ENCODE results near the gene TCF21. TPM values are rescaled to one million over a fixed set of nuclear protein-coding genes. Genes with fewer than 3 reads are reported as not detected.
A peak's percentile ranks its signal among the peaks of the same experiment; 100 is the strongest.
"Not testable (repeated sequence)": the region's sequence is repeated elsewhere in the genome, so short reads cannot be mapped to it uniquely, and the experiment has no call there.

TCF21 gene
- total and polyA plus RNA-seq, 8 donors: 21.7 to 220 (median 188) TPM

DNA sequence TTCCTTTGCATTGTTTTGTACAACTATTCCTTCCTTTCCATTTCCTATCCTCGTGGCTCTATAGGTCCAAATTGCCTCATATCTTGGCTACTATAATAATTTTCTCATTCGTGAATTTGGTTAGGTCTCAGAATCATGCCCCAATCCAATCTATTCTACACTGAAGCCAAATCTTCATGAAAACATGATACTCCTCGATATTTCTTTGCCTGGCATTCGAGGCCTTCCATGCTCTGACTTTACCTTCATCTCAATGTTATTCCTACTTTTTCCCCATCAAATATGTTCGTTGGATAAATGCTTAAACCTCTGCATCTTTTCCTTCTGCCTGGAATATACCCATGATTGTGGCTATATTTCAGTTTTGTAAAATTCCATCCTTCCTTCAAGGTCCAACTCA, 30.4 kb downstream of the TCF21 start:
- no peak for DNase-seq
- Histone ChIP-seq H3K4me3 (no peak overlapping the region), H3K27ac (no peak overlapping the region), H3K27me3 (no peaks in the 10 kb centered on the region), H3K36me3 (no peaks in the 10 kb centered on the region), H3K9me3 (no peaks in the 10 kb centered on the region), H3K4me1 (no peaks in the 10 kb centered on the region)
- TF ChIP-seq, protein P1, sequence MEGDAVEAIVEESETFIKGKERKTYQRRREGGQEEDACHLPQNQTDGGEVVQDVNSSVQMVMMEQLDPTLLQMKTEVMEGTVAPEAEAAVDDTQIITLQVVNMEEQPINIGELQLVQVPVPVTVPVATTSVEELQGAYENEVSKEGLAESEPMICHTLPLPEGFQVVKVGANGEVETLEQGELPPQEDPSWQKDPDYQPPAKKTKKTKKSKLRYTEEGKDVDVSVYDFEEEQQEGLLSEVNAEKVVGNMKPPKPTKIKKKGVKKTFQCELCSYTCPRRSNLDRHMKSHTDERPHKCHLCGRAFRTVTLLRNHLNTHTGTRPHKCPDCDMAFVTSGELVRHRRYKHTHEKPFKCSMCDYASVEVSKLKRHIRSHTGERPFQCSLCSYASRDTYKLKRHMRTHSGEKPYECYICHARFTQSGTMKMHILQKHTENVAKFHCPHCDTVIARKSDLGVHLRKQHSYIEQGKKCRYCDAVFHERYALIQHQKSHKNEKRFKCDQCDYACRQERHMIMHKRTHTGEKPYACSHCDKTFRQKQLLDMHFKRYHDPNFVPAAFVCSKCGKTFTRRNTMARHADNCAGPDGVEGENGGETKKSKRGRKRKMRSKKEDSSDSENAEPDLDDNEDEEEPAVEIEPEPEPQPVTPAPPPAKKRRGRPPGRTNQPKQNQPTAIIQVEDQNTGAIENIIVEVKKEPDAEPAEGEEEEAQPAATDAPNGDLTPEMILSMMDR (IDR thresholded peaks at IDR 0.05): no peak
- ATAC-seq: no peak
- intact Hi-C loops (cut with DNase I): loop anchor here in 1 of 2 donors (5.0 kb wide), 1 partner anchor 352 kb away; no protein-coding TSS in a partner anchor

DNA sequence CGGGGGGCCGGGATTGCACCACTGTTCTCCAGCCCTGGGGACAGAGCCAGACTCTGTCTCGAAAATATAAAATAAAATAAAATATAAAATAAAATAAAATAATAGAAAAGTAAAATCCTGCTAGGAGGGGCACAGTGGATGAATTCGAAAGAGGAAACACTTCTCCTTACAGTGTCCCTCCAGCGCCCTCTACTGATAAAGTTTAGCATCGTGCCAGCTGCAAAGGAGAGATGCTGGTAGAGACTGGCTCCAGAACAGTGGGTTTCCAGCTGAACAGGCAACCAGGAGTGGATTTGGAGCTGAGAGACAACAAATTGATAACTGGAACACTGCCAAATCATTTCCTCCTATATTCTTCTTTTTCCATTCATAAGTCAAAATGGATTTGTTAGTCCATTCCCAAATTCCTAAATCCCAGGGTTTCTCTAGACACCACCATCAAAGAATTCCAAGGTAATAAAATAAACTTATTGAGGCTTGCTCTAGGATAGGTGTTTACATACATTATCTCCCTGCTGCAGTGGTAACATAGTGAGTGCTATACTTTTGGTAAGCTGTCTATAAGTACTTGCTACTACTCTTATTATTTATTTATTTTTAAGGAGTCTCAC, 32.4 kb downstream of the TCF21 start:
- ATAC-seq (peak; percentile 84), DNase-seq (peak; percentile 41 to 86 (median 69))
- Histone ChIP-seq H3K9me3 (no peaks in the 10 kb centered on the region), H3K27me3 (no peaks in the 10 kb centered on the region), H3K36me3 (no peaks in the 10 kb centered on the region), H3K27ac (no peak overlapping the region), H3K4me3 (no peak overlapping the region), H3K4me1 (no peaks in the 10 kb centered on the region)
- TF ChIP-seq, protein P1 (IDR thresholded peaks at IDR 0.05): peak; percentile 76 to 80
- intact Hi-C loops (cut with DNase I): loop anchor here in 1 of 2 donors (10.0 kb wide), 1 partner anchor 143 kb away; no protein-coding TSS in a partner anchor

DNA sequence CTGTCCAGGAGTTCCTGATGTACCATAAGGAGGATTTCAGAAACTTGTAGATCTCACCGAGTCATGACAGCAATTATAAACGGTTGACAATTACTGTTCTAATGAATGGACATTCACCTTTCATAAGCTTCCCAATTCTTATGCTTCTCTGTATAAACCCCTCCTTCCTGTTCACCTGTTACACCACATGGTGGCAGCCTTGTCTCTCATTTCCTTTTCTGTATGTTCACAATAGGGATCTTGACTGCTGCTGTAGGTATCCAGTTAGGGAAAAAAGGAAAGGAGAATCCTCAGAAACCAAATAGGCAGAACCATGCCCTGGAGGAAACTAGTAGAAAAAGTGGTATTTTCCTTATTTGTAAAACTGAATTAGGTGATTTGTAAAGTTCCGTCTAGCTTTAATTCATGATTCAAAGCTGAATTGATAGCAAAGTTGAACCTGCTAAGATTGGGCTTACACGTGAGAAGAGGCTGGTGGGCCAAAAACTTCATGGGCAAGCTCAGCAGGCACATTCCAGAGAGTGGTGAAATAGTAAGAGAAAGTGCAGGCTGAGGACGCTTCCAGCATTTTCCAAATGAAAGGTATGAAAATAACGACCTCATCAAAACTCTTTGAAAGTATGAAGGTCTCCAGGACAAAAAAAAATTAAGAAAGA, 35.2 kb downstream of the TCF21 start:
- TF ChIP-seq, protein P1 (IDR thresholded peaks at IDR 0.05): peak; percentile 76 to 85
- Histone ChIP-seq H3K4me1 (no peaks in the 10 kb centered on the region), H3K27me3 (peaks cover 0 to 16% of the 10 kb centered on the region in 2 donors), H3K4me3 (no peak overlapping the region), H3K27ac (no peak overlapping the region), H3K36me3 (no peaks in the 10 kb centered on the region), H3K9me3 (no peaks in the 10 kb centered on the region)
- DNase-seq (peak in 2 of 4 donors; percentile 72 to 84), ATAC-seq (peak; percentile 97)
- intact Hi-C loops (cut with DNase I): loop anchor here in 1 of 2 donors (2.0 to 10.0 kb wide), 2 partner anchors 141 to 173 kb away; no protein-coding TSS in a partner anchor

DNA sequence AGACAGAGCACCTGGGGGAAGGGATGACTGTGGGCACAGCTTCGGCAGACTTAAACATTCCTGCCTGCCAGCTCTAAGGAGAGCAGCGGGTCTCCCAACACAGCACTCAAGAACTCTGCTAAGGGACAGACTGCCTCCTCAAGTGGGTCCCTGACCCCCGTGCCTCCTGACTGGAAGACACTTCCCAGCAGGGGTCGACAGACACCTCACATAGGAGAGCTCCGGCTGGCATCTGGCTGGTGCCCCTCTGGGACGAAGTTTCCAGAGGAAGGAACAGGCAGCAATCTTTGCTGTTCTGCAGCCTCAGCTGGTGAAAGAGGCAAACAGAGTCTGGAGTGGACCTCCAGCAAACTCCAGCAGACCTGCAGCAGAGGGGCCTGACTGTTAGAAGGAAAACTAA, 42.3 kb downstream of the TCF21 start:
- H3K4me1 ChIP-seq; H3K36me3 ChIP-seq; ATAC-seq; intact Hi-C loops (cut with DNase I); H3K4me3 ChIP-seq; H3K27ac ChIP-seq; DNase-seq; H3K9me3 ChIP-seq: not testable (repeated sequence)
- peaks cover 0 to 16% of the 10 kb centered on the region in 2 donors for H3K27me3 ChIP-seq

DNA sequence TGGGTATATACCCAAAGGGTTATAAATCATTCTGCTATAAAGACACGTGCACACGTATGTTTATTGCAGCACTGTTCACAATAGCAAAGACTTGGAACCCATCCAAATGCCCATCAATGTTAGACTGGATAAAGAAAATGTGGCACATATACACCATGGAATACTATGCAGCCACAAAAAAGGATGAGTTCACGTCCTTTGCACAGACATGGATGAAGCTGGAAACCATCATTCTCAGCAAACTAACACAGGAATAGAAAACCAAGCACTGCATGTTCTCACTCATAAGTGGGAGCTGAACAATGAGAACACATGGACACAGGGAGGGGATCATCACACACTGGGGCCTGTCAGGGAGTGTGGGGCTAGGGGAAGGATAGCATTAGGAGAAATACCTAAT, 47.4 kb downstream of the TCF21 start:
- intact Hi-C loops (cut with DNase I); H3K4me1 ChIP-seq; H3K4me3 ChIP-seq; H3K36me3 ChIP-seq; H3K27ac ChIP-seq; H3K9me3 ChIP-seq; H3K27me3 ChIP-seq; ATAC-seq; DNase-seq: not testable (repeated sequence)

DNA sequence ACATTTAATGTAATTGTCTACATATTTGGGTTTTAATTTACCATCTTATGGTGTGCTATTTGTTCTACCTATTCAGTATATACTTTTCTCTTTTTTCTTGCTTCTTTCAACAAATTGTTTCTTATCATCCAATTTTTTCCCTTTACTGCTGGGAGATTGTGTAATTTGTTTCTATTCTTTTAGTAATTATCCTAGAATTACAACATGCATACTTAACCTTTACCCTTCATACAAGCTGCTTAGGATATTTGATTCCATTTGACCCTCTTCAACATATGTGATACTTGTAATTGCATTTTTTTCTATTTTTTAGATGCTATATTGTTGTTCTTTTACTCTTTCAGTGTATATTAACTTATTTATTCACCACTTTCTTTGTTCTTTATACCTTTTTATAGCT, 49.0 kb downstream of the TCF21 start:
- TF ChIP-seq, protein P1 (IDR thresholded peaks at IDR 0.05): no peak
- ATAC-seq (no peak), DNase-seq (peak in 1 of 4 donors; percentile 30)
- intact Hi-C loops (cut with DNase I): no loop called here
- Histone ChIP-seq H3K27me3 (no peaks in the 10 kb centered on the region), H3K27ac (no peak overlapping the region), H3K9me3 (peaks cover 0 to 5% of the 10 kb centered on the region in 2 donors), H3K4me3 (no peak overlapping the region), H3K36me3 (no peaks in the 10 kb centered on the region), H3K4me1 (no peaks in the 10 kb centered on the region)
